Epithelial cell of esophagus (primary cell): ENCODE data around the gene TUBGCP2.
A peak's percentile ranks its signal among the peaks of the same experiment; 100 is the strongest.

Experiments
- DNase-seq: peaks from one replicate; pipeline ENCODE4 v3.0.0; 2010; ENCODE audit warnings: low read depth
- H3K4me3 ChIP-seq: 2 replicates; pipeline ENCODE4 v1.5.1; 2011; ENCODE audit warnings: mild to moderate bottlenecking, low read length, control low read depth
- TF ChIP-seq, protein P1 (sequence below): IDR thresholded peaks from 2 replicates; pipeline ENCODE4 v1.5.1; 2011; ENCODE audit warnings: low read depth, mild to moderate bottlenecking, low read length, control low read depth, inconsistent platforms; ENCODE audit not compliant: insufficient read depth; ENCODE audit errors: missing control alignments

TUBGCP2 gene

DNA sequence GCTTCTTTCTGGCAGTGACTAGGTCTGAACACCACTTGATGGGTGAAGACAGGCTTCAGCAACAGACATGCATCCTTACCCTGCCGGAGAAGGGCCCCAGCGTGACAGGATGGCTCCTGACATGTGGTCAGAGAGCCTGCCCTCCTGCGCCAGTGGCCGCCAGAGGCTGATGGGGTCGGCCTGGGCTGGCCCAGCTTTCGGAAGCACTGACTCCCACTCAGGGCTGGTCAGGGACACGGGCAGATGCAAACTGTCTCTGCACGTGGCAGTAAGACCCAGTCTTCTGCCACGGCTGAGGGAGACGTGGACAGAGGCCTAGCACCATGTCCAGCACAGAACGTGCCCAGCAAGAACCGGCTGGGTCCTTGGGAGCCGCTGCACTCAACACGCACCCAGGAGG lies 10.2 kb downstream of the TUBGCP2 start:
- DNase-seq = no peak
- TF ChIP-seq, protein P1, sequence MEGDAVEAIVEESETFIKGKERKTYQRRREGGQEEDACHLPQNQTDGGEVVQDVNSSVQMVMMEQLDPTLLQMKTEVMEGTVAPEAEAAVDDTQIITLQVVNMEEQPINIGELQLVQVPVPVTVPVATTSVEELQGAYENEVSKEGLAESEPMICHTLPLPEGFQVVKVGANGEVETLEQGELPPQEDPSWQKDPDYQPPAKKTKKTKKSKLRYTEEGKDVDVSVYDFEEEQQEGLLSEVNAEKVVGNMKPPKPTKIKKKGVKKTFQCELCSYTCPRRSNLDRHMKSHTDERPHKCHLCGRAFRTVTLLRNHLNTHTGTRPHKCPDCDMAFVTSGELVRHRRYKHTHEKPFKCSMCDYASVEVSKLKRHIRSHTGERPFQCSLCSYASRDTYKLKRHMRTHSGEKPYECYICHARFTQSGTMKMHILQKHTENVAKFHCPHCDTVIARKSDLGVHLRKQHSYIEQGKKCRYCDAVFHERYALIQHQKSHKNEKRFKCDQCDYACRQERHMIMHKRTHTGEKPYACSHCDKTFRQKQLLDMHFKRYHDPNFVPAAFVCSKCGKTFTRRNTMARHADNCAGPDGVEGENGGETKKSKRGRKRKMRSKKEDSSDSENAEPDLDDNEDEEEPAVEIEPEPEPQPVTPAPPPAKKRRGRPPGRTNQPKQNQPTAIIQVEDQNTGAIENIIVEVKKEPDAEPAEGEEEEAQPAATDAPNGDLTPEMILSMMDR = no peak
- H3K4me3 ChIP-seq = no peak overlapping the region

DNA sequence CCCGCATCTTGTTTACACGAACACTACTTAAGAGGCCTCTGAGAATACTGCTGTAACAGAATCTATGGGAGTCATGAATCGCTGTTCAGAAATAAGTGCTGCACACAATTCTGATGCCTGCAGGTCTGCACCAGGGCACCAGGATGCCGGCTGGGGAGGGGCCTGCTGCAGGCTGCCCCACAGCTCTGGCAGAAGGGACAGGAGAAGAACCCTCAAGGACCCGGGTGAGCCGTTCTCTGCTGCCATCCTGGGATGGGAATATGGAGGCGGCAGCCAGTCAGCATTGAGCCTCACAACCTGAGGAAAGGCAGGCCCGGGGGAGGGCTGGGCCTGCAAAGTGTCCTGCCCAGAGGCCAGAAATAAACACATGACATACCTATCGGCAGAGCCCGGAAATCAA lies 11.2 kb downstream of the TUBGCP2 start:
- DNase-seq = no peak
- TF ChIP-seq, protein P1 = no peak
- H3K4me3 ChIP-seq = no peak overlapping the region

DNA sequence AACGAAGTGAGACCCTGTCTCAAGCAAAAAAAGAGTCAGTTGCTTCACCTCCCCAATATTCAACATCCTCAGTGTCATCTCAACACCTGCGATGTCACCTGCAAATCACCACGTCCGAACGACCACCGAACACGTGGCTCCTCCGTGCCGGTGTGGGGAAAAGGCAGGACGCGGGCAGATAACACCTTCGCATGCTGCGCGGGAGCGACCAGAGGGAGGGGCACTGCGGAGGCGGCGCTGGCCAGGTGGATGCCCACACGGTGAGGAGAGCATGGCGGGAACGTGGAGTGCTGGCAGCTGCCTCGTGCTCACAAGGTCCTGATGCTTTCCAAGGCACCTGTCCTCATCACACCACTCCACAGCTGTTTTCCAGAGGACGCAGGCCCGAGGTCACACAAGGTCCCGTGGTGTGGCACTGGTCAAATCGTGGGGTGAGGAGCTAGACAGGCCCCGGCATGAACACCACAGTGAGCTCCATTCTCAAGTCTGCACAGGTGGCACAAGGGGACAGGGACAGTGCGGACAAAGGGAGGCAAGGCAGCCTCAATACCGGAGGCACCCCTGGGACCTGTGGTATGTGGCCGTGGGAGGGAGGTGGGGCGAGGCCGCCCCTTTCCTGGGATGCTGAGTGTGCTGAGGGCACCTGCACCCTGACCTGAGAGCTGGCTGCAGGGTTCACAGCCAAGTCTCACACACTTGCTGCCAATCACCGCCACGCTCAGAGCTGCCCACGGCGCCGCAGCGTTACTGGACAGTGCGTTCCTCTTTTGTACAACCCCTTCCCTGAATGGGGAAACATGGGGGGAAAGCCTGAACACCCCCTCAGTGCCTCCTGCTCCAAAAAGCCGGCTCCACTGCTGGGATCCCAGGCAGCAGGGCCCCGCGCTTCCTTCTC lies 13.0 kb downstream of the TUBGCP2 start:
- TF ChIP-seq, protein P1 = no peak
- no peak overlapping the region for H3K4me3 ChIP-seq
- no peak for DNase-seq

DNA sequence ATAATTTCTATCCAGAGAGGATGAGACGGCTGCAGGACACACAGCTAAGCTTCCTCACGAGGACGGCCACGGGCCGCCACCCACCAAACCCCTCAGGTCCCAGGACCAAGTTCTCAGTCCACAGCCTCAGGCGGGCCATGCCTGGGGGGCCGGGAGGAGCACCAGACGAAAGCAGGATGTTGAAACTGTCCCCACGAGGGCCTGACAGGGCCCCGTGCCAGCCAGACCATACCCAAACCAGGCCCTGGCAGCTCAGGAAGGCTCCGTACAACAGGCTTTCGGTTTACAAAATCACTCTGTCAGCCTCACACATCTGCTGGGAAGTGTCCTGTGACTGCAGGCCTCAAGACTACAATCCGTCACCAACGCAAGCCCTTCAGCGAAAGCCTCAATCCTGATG lies 14.5 kb downstream of the TUBGCP2 start:
- TF ChIP-seq, protein P1 = no peak
- H3K4me3 ChIP-seq = no peak overlapping the region
- DNase-seq = no peak

DNA sequence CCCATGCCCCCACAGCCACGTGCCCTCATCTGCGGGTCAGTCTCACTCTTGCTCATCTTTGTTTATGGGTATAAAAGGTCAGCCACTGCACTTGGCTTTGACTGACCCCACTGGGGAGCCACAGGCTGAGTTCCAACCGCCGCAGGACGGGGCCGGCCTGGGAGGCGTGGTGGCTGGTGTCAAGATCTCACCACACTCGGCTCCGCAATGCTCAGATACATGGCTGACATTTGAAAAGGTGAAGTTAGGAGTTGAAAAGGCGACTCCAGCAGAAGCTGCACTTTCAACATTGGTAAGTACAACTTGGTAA lies 14.9 kb downstream of the TUBGCP2 start:
- no peak for DNase-seq
- TF ChIP-seq, protein P1 = no peak
- H3K4me3 ChIP-seq = no peak overlapping the region

DNA sequence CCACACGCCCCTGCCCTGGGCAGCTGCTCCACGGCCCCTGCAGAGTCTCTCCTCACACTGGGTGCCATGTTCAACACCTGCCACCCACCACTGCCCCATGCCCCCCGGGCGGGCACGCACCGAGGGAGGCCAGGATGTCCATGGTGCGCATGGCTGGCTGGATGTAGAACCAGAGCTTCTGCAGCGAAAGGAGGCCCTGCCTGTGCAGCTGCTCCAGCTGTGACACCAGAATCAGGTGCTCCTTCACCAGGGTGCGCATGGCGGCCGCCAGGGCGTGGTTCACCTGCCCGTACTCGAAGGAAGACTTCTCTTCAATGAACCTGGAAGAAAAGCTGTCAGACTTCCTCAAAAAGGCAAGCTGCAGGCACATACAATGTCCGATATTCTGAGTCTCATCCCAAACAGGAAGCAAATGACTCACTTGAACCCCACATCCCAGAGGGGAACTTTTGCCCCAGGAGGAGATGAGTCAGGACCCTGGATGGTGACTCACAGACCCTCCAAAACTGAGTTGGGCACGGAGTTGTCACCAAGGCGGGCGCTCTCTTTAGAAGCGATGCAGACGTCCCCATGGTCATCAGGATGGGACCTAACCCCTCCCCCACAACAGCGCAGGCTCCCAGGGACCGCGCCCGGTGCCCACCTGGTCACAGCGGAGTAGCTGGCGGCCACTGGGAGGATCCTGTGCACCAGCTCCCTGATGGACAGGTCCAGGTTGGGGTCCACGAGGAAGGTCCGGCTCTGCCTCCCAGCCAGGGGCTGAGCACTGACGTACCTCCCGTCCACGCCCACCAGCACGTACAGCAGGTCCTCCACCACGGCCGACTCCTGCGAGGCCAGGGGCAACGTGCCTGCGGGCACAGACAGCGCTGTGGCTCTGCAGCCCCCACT lies 15.5 kb downstream of the TUBGCP2 start:
- peak; percentile 75 for DNase-seq
- no peak overlapping the region for H3K4me3 ChIP-seq

More for the DNA sequence above, 15.5 kb downstream of the TUBGCP2 start:
- TF ChIP-seq, protein P1 = no peak
